A549 treated with AZD9567 at 1 μM for 4 hours (cell line): ENCODE measurements around the gene SORBS2. TPM values are rescaled to one million over a fixed set of nuclear protein-coding genes. Genes with fewer than 3 reads are reported as not detected.

Experiments
- total RNA-seq: library from RNA; stranded (reverse); fragments of 200-300 nt; extraction: Qiagen RNA extraction; gene quantifications from 5 replicates; pipeline ENCODE4 v1.2.3, GENCODE V29; 2022; ENCODE audit not compliant: insufficient read depth

The SORBS2 gene
- 0.16 to 0.45 TPM (median 0.22 TPM) in 4 of 5 replicates, not detected in the other for total RNA-seq

GRCh38 chr4:185811509-185812364 is at the start of gene SORBS2:
Gene SORBS2 (minus strand): TSS chr4:185812194. CDS start chr4:185690571, 121,623 bp downstream.

